ENCODE measurements around the gene SPNS2. TPM values are rescaled to one million over a fixed set of nuclear protein-coding genes. Genes with fewer than 3 reads are reported as not detected.

The SPNS2 gene
- total RNA-seq, 1 experiment from 2014 or later, result 0.33 TPM

- WGBS (ENCODE audit: extremely low coverage, insufficient read length, low lambda C conversion rate), result no CpG with 5 or more reads among the region's 10 CpGs
- H3K27ac ChIP-seq (ENCODE audit: insufficient read length, low read depth, low read length), result no peak overlapping the region
- H3K9me3 ChIP-seq (ENCODE audit: control insufficient read depth, low read depth, low read length), result no peaks in the 10 kb centered on the region
- H3K9me3 Mint-ChIP-seq, result no peaks in the 10 kb centered on the region; a peak in 1 of 5 replicates
- H4K8ac ChIP-seq (replicated peaks; ENCODE audit: insufficient read length, low read depth, low read length), result no peak overlapping the region
- no peak for TF ChIP-seq CTCF (conservative IDR thresholded peaks at IDR 0.05)
- no peak overlapping the region for H2BK12ac ChIP-seq (ENCODE audit: insufficient read length, low read depth, low read length)
- H3K4me1 ChIP-seq (ENCODE audit: insufficient read depth, low read length), result no peaks in the 10 kb centered on the region
- no peaks in the 10 kb centered on the region for H3K27me3 ChIP-seq (ENCODE audit: insufficient read depth, low read length)
- H4K91ac ChIP-seq (ENCODE audit: insufficient read length, low read depth, low read length), result no peak overlapping the region
- no peak overlapping the region for H3K9ac ChIP-seq (ENCODE audit: extremely low read depth, insufficient read length, low read length)
- no peaks in the 10 kb centered on the region for H3K79me2 ChIP-seq (ENCODE audit: insufficient read depth, low read length)
- H2BK5ac ChIP-seq (ENCODE audit: insufficient read length, low read length), result no peak overlapping the region
- no peak overlapping the region for H3K56ac ChIP-seq (ENCODE audit: insufficient read length, low read depth, low read length)
- peaks cover 7 to 20% of the 10 kb centered on the region in 2 experiments for H3K4me1 Mint-ChIP-seq
- H2BK20ac ChIP-seq (ENCODE audit: low read depth, low read length, poor library complexity, severe bottlenecking), result no peak overlapping the region
- no peaks in the 10 kb centered on the region for H3K23me2 ChIP-seq (ENCODE audit: insufficient read length, low read depth, low read length, poor library complexity, severe bottlenecking)
- H3K79me1 ChIP-seq (ENCODE audit: insufficient read depth, low read depth, low read length, poor library complexity, severe bottlenecking), result no peaks in the 10 kb centered on the region
- no peak overlapping the region for H4K5ac ChIP-seq (ENCODE audit: insufficient read length, low read depth, low read length)
- H2AFZ ChIP-seq (ENCODE audit: low read length), result no peak overlapping the region
- H2AK5ac ChIP-seq (ENCODE audit: insufficient read length, low read length), result no peak overlapping the region
- peaks cover 26% of the 10 kb centered on the region for H3K27me3 Mint-ChIP-seq (ENCODE audit: low read depth)
- H4K20me1 ChIP-seq (ENCODE audit: control insufficient read depth, insufficient read depth, insufficient read length), result no peaks in the 10 kb centered on the region
- no peak overlapping the region for H3T11ph ChIP-seq (ENCODE audit: low read length)
- H3K36me3 Mint-ChIP-seq (ENCODE audit: insufficient read depth in 1 of 3, low read depth in 3 of 3), result no peaks in the 10 kb centered on the region
- no peak overlapping the region for H3K4ac ChIP-seq (ENCODE audit: low read depth, low read length)
- DNase-seq, result no peak
- no peak overlapping the region for H2BK120ac ChIP-seq (ENCODE audit: low read depth, low read length, poor library complexity, severe bottlenecking)
- no peak overlapping the region for H2BK15ac ChIP-seq (ENCODE audit: low read depth, low read length)
- no peak overlapping the region; the same call in 1 of the 2 replicates for H3K14ac ChIP-seq (ENCODE audit: insufficient read depth, low read length)
- no peak overlapping the region; a peak in 2 of 7 replicates for H3K27ac Mint-ChIP-seq
- no peak overlapping the region for H3K18ac ChIP-seq (ENCODE audit: insufficient read length, low read depth, low read length)
- H3K4me2 ChIP-seq (ENCODE audit: insufficient read depth, insufficient read length, low read length), result no peak overlapping the region
- H3K23ac ChIP-seq (ENCODE audit: insufficient read length, low read depth, low read length), result no peak overlapping the region
- no peak overlapping the region for H3K4me3 Mint-ChIP-seq
Measured at GRCh38 chr17:4511199-4511932, 12.7 kb downstream of the SPNS2 start.
